PC-3 (cell line): ENCODE data around the gene LHFPL2. TPM values are rescaled to one million over a fixed set of nuclear protein-coding genes. Genes with fewer than 3 reads are reported as not detected.

ENCODE experiments used
- ATAC-seq: fragments of 200-7000 bp; cut with Tn5 transposase; 2 replicates; pipeline ENCODE4 v1.9.1; 2020; ENCODE audit warnings: mild to moderate bottlenecking, moderate library complexity
- BruUV-seq: library from RNA; stranded (reverse); fragments of 400-500 nt; replicated peaks from 2 replicates; lab custom pipeline; 2021; lab: Mats Ljungman, UMichigan
- CTCF ChIA-PET: fragments of 300-600 bp; sonication (Branson Sonifier 250); formaldehyde crosslinking; loops from one replicate; lab custom pipeline; 2022; ENCODE audit warnings: antibody characterized with exemption; lab: Charles Lee
- POLR2A ChIA-PET: fragments of 300-600 bp; sonication (Branson Sonifier 250); formaldehyde crosslinking; loops from one replicate; lab custom pipeline; 2022; ENCODE audit warnings: antibody characterized with exemption; ENCODE audit not compliant: unreplicated experiment; lab: Charles Lee
- DNase-seq: peaks from one replicate; pipeline ENCODE4 v3.0.0-alpha.2; 2015
- H2AFZ ChIP-seq: fragments of 300-600 bp; sonication (generic); 2 replicates; pipeline ENCODE4 v1.6.0; 2016; ENCODE audit warnings: antibody characterized with exemption, low read length
- H3F3A ChIP-seq: fragments of 300-600 bp; sonication (generic); one replicate; pipeline ENCODE4 v1.6.0; 2017; ENCODE audit warnings: antibody characterized with exemption, low read length, control low read depth, mild to moderate bottlenecking; ENCODE audit not compliant: unreplicated experiment
- H3K27ac ChIP-seq: fragments of 300-600 bp; sonication (generic); 2 replicates; pipeline ENCODE4 v1.5.1; 2016; ENCODE audit warnings: mild to moderate bottlenecking, low read length
- H3K27me3 ChIP-seq: fragments of 300-600 bp; sonication (generic); 2 replicates; pipeline ENCODE4 v1.6.1; 2016; ENCODE audit warnings: low read length, mixed read lengths
- H3K36me3 ChIP-seq: fragments of 300-600 bp; sonication (generic); 2 replicates; pipeline ENCODE4 v1.6.1; 2016; ENCODE audit warnings: low read depth, mixed run types, low read length, mixed read lengths
- H3K4me1 ChIP-seq: fragments of 300-600 bp; sonication (generic); 2 replicates; pipeline ENCODE4 v1.5.1; 2016; ENCODE audit warnings: low read length; ENCODE audit not compliant: insufficient read depth
- H3K4me2 ChIP-seq: fragments of 300-600 bp; sonication (generic); 2 replicates; pipeline ENCODE4 v1.6.0; 2016; ENCODE audit warnings: low read length
- H3K4me3 ChIP-seq: fragments of 300-600 bp; sonication (generic); 2 replicates; pipeline ENCODE4 v1.5.1; 2016; ENCODE audit warnings: mild to moderate bottlenecking, low read length, mixed read lengths
- H3K79me2 ChIP-seq: fragments of 300-600 bp; sonication (generic); 2 replicates; pipeline ENCODE4 v1.6.1; 2017; ENCODE audit warnings: low read length, mixed read lengths
- H3K9ac ChIP-seq: fragments of 300-600 bp; sonication (generic); 2 replicates; pipeline ENCODE4 v1.6.0; 2016; ENCODE audit warnings: mild to moderate bottlenecking, low read length
- H3K9me2 ChIP-seq: fragments of 300-600 bp; sonication (generic); replicated peaks from 2 replicates; pipeline ENCODE4 v1.6.1; 2016; ENCODE audit warnings: mixed run types, low read length, mixed read lengths
- H3K9me3 ChIP-seq: fragments of 300-600 bp; sonication (generic); 2 replicates; pipeline ENCODE4 v1.6.1; 2016; ENCODE audit warnings: low read length, mixed read lengths
- H4K20me1 ChIP-seq: fragments of 300-600 bp; sonication (generic); 2 replicates; pipeline ENCODE4 v1.6.1; 2016; ENCODE audit warnings: low read length, mixed read lengths
- CTCF ChIP-seq: fragments of 300-600 bp; sonication (generic); conservative IDR thresholded peaks from 2 replicates; pipeline ENCODE4 v1.5.1; 2017; ENCODE audit warnings: antibody characterized with exemption, low read depth, mild to moderate bottlenecking, low read length
- EZH2 ChIP-seq: fragments of 300-600 bp; sonication (generic); IDR thresholded peaks from one replicate; pipeline ENCODE4 v1.6.1; 2017; ENCODE audit warnings: antibody characterized with exemption, mild to moderate bottlenecking, low read length; ENCODE audit not compliant: unreplicated experiment
- EZH2phosphoT487 ChIP-seq: fragments of 300-600 bp; sonication (generic); IDR thresholded peaks from 2 replicates; pipeline ENCODE4 v1.6.1; 2018; ENCODE audit warnings: mild to moderate bottlenecking, antibody characterized with exemption, low read length, borderline replicate concordance
- intact Hi-C: fragments of 100-400 bp; cut with micrococcal nuclease; formaldehyde crosslinking; loops from 2 replicates; pipeline ENCODE4 v1.9.0; 2023
- total RNA-seq: library from RNA; depleted of rRNA; stranded (reverse); fragments of >200 nt; gene quantifications from 2 replicates; pipeline ENCODE4 v1.2.3, GENCODE V29; 2014

Gene LHFPL2
- total RNA-seq, 1 experiment from 2014 or later: 21.7 TPM

GRCh38 chr5:78618303-78618702 lies 30.3 kb downstream of the LHFPL2 start:
- Histone ChIP-seq H3K4me1 (peaks cover 34% of the 10 kb centered on the region), H3K27ac (no peak overlapping the region), H4K20me1 (no peaks in the 10 kb centered on the region), H3F3A (no peaks in the 10 kb centered on the region), H3K4me3 (no peak overlapping the region), H3K36me3 (peaks cover 10% of the 10 kb centered on the region), H3K27me3 (no peaks in the 10 kb centered on the region), H3K4me2 (no peak overlapping the region), H3K9ac (no peak overlapping the region), H2AFZ (no peak overlapping the region), H3K79me2 (peaks cover 23% of the 10 kb centered on the region), H3K9me3 (no peaks in the 10 kb centered on the region), H3K9me2 (no peaks in the 10 kb centered on the region)
- TF ChIP-seq EZH2phosphoT487: no peak
- TF ChIP-seq CTCF: no peak
- no peak for TF ChIP-seq EZH2
- CTCF ChIA-PET: no interaction called here
- intact Hi-C loops: no loop called here
- DNase-seq (no peak), ATAC-seq (no peak)
- no TSS peak for BruUV-seq
- POLR2A ChIA-PET: no interaction called here

- intact Hi-C loops: no loop called here
- Histone ChIP-seq H3K27me3 (no peaks in the 10 kb centered on the region), H4K20me1 (no peaks in the 10 kb centered on the region), H3K4me2 (no peak overlapping the region), H2AFZ (no peak overlapping the region), H3K9ac (no peak overlapping the region), H3K4me3 (no peak overlapping the region), H3K4me1 (peaks cover 30% of the 10 kb centered on the region), H3F3A (no peaks in the 10 kb centered on the region), H3K9me2 (no peaks in the 10 kb centered on the region), H3K9me3 (no peaks in the 10 kb centered on the region), H3K79me2 (peaks cover 30% of the 10 kb centered on the region), H3K27ac (peak overlapping the region; percentile 71), H3K36me3 (peaks cover 10% of the 10 kb centered on the region)
- CTCF ChIA-PET: no interaction called here
- peak; percentile 75 for ATAC-seq
- no TSS peak for BruUV-seq
- TF ChIP-seq EZH2 (no peak), EZH2phosphoT487 (no peak), CTCF (no peak)
- POLR2A ChIA-PET: interaction anchor here (0.6 kb wide), 1 partner anchor 105 kb away, joined by 3 read pairs; no protein-coding TSS in a partner anchor
- DNase-seq: peak; percentile 85
Observed at GRCh38 chr5:78615697-78616096, 32.9 kb downstream of the LHFPL2 start.

- Histone ChIP-seq H2AFZ (no peak overlapping the region), H3K4me1 (peaks cover 30% of the 10 kb centered on the region), H3K27ac (peak overlapping the region; percentile 71), H3K4me3 (no peak overlapping the region), H3K9me2 (no peaks in the 10 kb centered on the region), H3F3A (no peaks in the 10 kb centered on the region), H3K9ac (no peak overlapping the region), H3K36me3 (peaks cover 5% of the 10 kb centered on the region), H3K27me3 (no peaks in the 10 kb centered on the region), H3K79me2 (peaks cover 30% of the 10 kb centered on the region), H3K9me3 (no peaks in the 10 kb centered on the region), H4K20me1 (no peaks in the 10 kb centered on the region), H3K4me2 (no peak overlapping the region)
- ChIA-PET POLR2A (no interaction called here), CTCF (no interaction called here)
- intact Hi-C loops: no loop called here
- ATAC-seq (no peak), DNase-seq (no peak)
- BruUV-seq: no TSS peak
- TF ChIP-seq EZH2phosphoT487: no peak
- no peak for TF ChIP-seq EZH2
- no peak for TF ChIP-seq CTCF
Observed at GRCh38 chr5:78614816-78615215, 33.8 kb downstream of the LHFPL2 start.
